HS-5 (cell line): Measurements from ENCODE around the gene PRKD2.
"Not testable (repeated sequence)": the region's sequence is repeated elsewhere in the genome, so short reads cannot be mapped to it uniquely, and the experiment has no call there.

Experiments used
- DNase-seq: peaks from one replicate; pipeline ENCODE4 v3.0.0-alpha.2; 2012; ENCODE audit warnings: low read depth

Gene PRKD2

DNA sequence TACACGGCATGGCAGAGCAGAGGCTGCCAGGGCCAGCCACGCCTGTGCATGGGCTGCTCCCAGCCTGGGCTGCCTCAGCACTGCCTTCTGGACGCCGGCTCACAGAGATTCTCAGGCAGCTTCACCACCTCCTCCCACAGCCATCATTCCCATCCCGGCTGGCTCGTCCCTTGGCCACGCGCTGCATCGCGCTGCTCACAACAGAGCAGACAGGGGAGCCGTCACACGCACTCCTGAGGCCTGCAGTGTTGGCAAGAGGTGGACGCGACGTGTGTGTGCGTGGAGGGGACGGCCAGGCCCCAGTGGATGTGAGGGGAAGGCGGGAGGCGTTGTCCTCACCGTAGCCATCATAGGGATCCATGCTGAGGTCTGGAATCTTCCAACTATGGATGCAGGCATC is 7.6 kb upstream of the PRKD2 start:
- no peak for DNase-seq

DNA sequence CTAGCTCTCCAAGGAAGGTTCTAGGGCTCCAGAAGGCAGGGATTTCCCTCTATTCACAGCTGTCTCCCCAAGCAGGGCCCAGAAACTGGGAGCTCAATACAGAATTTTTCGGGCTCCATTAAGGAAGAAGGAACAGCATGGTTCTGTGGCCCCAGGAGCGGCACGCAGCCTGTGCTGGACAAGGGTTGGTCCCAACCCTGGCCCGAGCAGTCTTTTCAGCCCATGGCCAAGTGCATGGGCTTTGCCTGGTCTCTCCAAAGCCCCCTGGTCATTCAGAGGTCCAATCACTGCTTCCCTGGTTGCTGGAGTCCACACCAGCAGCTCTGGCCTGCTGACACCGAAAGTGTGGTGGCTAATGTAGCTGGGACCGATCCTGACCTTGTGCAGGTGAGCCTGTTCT is 6.6 kb upstream of the PRKD2 start:
- no peak for DNase-seq

GRCh38 chr19:46723023-46723461 is 6.1 kb upstream of the PRKD2 start:
- no peak for DNase-seq

DNA sequence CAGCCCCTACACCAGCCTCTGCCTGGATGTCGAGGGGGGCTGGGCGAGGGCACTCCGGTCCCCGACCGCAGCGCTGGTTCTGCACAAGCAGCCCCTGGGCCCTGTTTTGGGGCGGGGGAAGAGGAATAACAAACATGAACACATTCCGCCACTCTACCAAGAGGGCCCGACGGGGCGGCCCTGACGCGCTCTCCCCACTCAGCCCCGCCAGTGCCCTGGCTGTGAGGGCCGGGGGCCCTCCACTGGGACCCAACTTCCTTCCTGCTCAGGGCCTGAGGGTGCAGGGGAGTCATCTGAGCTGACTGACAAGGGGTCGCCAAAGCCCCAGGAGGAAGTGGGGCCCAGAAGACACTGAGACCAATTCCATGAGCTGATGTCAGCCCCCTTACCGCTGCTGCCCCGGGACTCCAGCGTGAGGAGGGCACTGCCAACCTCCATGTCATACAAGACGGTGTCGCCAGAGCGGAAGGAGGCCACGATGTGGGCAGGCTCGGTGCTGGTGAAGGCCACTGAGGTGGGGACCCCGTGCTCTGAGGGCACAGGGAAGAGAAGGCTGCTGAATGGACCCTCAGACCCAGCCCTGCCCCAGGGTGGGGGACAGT is 5.6 kb upstream of the PRKD2 start:
- DNase-seq = no peak

- DNase-seq = no peak
Observed at GRCh38 chr19:46722004-46722380, 5.1 kb upstream of the PRKD2 start.

- DNase-seq = no peak
Observed at GRCh38 chr19:46721269-46722003, 4.5 kb upstream of the PRKD2 start.

- no peak for DNase-seq
Observed at GRCh38 chr19:46720503-46721239, 3.8 kb upstream of the PRKD2 start.

GRCh38 chr19:46719629-46720502 is 3.0 kb upstream of the PRKD2 start:
- no peak for DNase-seq

- no peak for DNase-seq
Observed at GRCh38 chr19:46718934-46719622, 2.2 kb upstream of the PRKD2 start.

DNA sequence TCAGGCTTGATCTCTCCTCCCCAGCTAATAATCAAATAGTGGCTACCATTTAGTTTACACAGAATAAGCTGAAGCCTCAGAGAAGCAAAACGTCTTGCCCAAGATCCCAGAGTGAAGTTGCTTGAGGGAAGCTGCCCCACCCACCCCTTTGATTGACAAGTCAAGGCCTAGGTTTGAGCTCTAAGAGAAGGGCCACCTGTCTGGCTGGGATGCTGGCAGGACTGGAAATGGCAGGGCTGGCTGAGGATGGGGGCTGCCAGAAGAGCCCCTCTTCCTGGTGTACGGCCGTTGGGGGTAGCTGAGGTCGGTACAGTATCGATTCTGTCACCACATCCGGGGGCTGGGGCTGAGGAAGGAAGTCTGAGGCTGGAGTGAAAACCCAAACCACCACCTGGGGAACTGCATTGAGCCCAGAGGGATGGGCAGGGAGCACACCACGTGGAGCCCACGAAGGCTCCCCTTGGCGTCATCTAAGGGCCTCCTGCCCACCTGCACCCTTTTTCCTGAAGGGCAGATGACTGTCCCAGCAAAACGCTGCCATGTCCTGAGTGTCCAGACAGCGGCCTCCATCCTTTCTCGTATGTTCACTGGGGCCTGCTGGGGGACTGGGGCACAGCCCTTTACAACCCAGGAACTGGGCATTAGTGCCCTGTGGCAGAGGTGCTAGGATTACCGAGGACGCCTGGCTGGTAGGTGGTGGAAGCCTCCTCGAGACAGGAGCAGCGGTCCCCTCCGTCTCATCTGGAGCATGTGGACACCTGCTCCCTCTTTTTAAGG is 1.4 kb upstream of the PRKD2 start:
- no peak for DNase-seq

DNA sequence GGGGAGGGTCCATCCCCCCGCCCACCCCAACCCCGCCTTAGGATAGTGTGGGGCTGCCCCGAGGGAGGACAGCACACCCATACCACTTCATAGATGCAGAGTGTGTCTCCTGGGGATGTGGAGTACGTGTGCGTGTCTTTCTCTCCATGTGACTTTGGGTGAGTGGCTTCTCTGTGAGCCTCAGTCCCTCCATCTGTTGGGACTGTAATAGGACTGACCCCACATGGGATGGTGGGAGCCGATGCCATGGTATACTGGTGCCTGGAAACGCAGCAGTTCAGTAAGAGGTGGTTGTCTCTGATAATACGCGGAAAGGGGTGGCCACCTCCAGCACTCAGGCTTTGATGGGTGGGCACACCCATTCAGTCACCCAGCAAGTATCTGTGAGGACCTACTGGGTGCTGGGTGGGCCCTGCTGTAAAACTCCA is 816 bp upstream of the PRKD2 start:
- DNase-seq = no peak

DNA sequence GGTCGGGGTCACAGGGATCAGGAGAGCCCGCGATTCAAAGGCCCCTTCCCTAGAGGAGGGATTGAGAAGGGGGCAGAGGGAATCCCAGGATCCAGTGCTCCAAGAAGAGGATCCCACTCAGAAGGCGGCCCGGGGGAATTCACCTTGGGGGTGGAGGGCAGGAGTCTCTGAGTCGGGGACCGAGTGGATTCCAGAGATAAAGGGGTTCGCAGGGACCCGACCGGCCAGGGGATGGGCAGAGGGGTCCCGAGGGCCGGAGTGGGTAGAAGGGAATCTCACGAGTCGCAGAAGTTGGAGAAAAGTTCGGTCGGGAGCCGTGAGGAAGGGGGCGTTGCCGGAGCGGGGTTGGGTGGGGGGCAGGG is 261 bp downstream of the PRKD2 start:
- no peak for DNase-seq

- no peak for DNase-seq
Observed at GRCh38 chr19:46715975-46716671, 791 bp downstream of the PRKD2 start.

GRCh38 chr19:46715620-46715974 is 1.3 kb downstream of the PRKD2 start:
- DNase-seq = no peak

DNA sequence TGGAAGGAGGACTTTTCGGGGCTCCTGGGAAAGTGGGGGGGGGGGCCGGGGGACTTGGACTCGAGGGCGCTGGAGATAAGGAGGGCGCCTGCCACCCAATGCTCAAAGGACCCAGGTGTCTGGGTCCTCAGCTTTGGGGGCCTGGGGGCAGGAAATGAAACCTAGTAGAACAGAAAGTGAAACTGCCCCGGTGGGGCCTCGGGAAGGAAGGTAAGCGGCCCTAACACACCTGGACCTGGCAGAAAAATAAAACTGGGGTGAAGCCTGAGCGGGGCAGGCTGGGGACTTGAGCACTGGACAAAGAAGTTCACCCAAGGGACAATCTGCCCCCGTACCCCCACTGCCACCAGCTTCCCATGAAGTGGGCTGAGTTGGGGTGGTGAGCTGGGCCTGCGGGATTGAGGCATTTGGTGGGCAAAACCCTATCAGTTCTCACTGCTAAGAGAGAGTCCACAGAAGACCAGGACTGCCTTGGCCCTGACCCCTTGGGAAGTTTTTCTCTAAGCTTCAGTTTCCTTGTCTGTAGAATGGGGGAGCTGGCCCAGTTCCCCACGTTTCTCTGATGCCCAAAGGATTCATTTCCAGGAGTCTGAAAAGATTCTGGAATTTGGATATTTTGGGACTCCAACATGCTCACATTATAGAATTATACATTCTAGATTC is 2.3 kb downstream of the PRKD2 start:
- DNase-seq = no peak

DNA sequence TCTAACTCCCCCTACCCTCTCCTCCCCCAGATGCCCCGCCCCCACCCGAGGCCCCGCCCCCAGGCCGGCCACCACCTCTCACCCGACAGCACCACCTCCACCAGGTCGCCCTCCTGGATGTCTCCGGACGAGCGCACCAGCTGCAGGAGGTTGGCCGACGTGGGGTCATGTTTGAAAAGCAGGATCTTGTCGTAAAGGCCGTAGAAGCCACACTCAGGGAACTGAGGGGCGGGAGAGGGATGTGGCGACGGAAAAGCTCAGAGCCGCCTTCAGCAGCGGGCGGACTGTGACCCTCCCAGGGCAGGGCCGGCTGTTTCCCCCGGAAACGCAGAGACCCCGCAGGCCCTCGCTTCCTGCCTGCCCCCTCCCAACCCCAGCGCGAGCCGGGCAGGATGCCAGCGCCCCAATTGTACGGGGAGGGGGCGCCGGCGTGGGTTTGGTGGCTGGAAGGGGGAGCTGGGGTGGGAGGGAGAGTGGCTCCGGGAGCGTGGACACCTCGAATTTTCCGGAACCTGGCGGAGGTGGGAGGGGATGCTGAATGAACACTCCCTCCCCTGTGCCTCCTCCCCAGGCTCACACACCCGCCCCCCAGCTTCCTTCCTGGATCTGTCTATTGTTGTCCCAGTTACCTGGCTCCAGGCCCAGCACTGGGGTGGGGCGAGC is 3.0 kb downstream of the PRKD2 start:
- peak; percentile 54 for DNase-seq

DNA sequence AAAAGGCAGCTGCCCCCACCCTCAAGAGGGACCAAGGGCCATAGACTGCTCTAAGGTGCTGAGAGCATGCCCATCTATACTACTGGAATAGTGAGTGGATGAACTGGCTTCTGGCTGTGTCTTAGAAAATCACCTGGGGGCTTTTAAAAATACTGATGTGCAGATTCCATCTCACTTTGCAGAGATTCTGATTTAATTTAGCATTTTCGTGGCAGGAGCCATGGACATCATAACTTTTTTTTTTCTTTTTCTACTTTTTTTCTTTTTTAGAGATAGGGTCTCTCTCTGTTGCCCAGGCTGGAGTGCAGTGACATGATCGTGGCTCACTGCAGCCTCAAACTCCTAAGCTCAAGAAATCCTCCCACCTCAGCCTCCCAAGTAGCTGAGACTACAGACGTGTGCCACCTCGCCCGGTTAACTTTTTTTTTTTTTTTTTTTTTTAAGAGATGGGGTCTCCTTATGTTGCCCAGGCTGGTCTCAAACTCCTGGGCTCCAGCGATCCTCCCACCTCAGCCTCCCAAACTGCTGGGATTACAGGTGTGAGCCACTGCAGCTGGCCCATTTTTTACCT is 4.1 kb downstream of the PRKD2 start:
- not testable (repeated sequence) for DNase-seq

DNA sequence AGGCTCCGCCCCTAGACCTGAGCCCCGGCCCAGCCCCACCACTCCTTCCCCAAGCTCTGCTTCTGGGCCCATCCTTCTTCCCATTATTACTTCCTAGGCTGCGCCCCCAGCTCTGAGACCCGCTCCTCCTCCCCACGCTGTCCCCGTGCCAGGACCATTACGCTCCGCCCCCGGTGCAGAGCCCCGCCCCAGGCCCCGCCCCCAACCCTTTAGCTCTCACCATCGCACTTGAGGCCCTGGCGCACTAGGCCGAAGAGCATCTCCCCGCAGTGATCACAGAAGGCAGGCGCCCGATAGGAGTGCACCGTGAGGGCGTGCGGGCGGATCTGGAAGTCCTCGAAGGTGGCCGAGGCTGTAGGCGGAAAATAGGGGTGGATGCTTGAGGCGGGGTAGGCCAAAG is 6.2 kb downstream of the PRKD2 start:
- no peak for DNase-seq
